ENCODE measurements around the gene PPIB. TPM values are rescaled to one million over a fixed set of nuclear protein-coding genes. Genes with fewer than 3 reads are reported as not detected.

The PPIB gene
- total and polyA plus RNA-seq, 9 of the 15 experiments (the other 6 are each of a cell fraction or from before 2014, with no cell fraction given): 306 to 746 (median 439) TPM

DNA sequence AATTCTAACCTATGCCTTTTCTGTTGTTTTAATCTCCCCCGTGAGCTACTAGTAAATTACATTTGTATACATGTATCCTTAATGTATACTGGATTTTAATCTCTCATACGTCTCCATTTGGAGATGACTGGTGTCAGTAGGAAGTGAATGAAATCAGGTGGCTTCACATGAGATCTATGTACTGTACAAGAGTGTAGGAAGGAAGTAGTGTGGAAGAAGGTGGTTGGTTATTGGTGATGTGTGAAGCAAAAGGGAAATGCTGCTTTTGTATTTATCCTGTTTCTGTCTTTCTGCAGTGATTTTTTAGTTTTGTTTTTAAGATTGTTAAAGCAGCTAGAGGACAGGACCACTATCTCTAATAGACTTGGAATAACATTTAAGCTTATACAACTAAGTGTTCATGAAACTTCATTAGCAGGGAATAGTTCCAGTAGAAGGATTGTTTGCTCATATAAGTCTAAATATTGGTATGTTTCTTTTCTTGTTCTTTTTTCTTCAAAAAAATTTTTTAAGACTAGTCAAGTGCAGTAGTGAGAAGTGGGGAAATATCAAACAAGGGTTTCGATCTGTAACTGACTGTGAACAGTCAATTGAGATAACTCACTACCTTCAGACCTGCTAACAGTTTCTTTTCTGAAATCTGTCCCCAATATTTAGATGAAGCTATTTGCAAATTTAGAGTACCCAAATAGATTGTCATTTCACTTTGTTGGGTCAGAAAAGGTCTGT, 51.7 kb downstream of the PPIB start (continued):
- TF ChIP-seq FOSL1 (tag; conservative IDR thresholded peaks at IDR 0.05) (no peak), SAFB2 (IDR thresholded peaks at IDR 0.05; ENCODE audit: borderline replicate concordance, low read depth, low read length, severe bottlenecking) (no peak), MCM5 (IDR thresholded peaks at IDR 0.05; ENCODE audit: low read depth) (no peak), ZNF133 (CRISPR knock-in tag; IDR thresholded peaks at IDR 0.05) (no peak), ZNF408 (CRISPR knock-in tag; IDR thresholded peaks at IDR 0.05; ENCODE audit: low read depth) (no peak), TEAD2 (tag; IDR thresholded peaks at IDR 0.05) (no peak), ZBTB7A (IDR thresholded peaks at IDR 0.05; ENCODE audit: borderline replicate concordance, control insufficient read depth, low read depth, low read length) (no peak)
- TF ChIP-seq, protein P1, sequence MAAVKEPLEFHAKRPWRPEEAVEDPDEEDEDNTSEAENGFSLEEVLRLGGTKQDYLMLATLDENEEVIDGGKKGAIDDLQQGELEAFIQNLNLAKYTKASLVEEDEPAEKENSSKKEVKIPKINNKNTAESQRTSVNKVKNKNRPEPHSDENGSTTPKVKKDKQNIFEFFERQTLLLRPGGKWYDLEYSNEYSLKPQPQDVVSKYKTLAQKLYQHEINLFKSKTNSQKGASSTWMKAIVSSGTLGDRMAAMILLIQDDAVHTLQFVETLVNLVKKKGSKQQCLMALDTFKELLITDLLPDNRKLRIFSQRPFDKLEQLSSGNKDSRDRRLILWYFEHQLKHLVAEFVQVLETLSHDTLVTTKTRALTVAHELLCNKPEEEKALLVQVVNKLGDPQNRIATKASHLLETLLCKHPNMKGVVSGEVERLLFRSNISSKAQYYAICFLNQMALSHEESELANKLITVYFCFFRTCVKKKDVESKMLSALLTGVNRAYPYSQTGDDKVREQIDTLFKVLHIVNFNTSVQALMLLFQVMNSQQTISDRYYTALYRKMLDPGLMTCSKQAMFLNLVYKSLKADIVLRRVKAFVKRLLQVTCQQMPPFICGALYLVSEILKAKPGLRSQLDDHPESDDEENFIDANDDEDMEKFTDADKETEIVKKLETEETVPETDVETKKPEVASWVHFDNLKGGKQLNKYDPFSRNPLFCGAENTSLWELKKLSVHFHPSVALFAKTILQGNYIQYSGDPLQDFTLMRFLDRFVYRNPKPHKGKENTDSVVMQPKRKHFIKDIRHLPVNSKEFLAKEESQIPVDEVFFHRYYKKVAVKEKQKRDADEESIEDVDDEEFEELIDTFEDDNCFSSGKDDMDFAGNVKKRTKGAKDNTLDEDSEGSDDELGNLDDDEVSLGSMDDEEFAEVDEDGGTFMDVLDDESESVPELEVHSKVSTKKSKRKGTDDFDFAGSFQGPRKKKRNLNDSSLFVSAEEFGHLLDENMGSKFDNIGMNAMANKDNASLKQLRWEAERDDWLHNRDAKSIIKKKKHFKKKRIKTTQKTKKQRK (IDR thresholded peaks at IDR 0.05; ENCODE audit: borderline replicate concordance, low read depth, low read length): no peak
- TF ChIP-seq, protein P2, sequence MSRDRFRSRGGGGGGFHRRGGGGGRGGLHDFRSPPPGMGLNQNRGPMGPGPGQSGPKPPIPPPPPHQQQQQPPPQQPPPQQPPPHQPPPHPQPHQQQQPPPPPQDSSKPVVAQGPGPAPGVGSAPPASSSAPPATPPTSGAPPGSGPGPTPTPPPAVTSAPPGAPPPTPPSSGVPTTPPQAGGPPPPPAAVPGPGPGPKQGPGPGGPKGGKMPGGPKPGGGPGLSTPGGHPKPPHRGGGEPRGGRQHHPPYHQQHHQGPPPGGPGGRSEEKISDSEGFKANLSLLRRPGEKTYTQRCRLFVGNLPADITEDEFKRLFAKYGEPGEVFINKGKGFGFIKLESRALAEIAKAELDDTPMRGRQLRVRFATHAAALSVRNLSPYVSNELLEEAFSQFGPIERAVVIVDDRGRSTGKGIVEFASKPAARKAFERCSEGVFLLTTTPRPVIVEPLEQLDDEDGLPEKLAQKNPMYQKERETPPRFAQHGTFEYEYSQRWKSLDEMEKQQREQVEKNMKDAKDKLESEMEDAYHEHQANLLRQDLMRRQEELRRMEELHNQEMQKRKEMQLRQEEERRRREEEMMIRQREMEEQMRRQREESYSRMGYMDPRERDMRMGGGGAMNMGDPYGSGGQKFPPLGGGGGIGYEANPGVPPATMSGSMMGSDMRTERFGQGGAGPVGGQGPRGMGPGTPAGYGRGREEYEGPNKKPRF (IDR thresholded peaks at IDR 0.05; ENCODE audit: low read depth, low read length): no peak
- TF ChIP-seq, protein P3, sequence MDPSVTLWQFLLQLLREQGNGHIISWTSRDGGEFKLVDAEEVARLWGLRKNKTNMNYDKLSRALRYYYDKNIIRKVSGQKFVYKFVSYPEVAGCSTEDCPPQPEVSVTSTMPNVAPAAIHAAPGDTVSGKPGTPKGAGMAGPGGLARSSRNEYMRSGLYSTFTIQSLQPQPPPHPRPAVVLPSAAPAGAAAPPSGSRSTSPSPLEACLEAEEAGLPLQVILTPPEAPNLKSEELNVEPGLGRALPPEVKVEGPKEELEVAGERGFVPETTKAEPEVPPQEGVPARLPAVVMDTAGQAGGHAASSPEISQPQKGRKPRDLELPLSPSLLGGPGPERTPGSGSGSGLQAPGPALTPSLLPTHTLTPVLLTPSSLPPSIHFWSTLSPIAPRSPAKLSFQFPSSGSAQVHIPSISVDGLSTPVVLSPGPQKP (CRISPR knock-in tag; IDR thresholded peaks at IDR 0.05): no peak

Measured in K562 (cell line).